Stimulated activated CD4-positive, alpha-beta T cell treated with anti-CD3 and anti-CD28 coated beads, TNF-alpha, amount 100 ng/mL, for 24 hours (primary cell): ENCODE results near the gene CHI3L2.
"Not testable (repeated sequence)": the region's sequence is repeated elsewhere in the genome, so short reads cannot be mapped to it uniquely, and the experiment has no call there.

ENCODE experiments used
- DNase-seq, 3 experiments: peaks; one replicate each; pipeline ENCODE4 v3.0.0-alpha.2; 2020; ENCODE audit warnings: low read depth in 3 of 3

Gene CHI3L2

GRCh38 chr1:111202366-111202706 is 25.2 kb upstream of the CHI3L2 start:
- DNase-seq: no peak

DNA sequence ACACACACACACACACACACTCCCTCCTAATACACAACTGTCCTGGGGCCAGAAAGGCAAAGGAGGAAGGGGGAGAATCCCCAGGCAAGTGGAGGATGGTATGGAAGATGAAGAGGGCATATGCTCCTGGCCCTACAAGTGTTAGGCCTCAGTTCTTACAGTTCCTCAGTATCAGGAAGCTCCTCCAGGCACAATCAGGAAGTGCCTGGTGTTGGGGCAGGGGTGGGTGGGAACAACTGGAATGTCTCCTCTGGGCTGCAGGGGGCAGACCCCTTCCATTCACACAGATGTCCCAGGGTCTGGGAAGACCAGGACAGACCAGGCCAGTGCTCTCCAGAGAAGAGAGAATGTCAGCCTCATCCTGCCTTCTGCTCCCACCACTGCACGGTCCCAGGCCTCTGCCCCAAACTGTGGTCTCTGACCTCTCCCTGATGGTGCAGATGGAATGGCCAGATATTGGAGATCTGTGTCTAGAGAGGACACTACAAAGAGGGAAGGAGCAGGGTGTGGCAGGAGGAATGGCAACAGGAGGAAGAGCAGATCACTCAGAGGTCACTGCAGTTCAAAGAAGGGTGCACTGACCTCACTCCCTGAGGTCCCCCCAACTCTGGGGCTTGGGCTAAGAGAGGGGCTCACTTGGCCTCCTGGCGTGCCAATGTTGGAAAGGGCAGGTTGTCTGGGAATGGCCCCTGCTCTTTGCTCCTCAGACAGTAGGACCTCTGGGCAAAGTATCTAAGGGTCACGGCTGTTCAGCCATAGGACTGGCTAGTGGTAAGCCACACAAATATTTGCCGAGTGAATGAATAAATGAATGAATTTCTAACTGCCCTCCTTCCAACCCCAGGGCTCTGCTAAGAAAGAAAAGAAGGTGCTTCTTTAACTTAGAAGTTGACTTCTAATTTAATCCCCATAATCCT is 24.5 kb upstream of the CHI3L2 start:
- no peak for DNase-seq

GRCh38 chr1:111203681-111204200 is 23.8 kb upstream of the CHI3L2 start:
- DNase-seq: peak; percentile 57 to 90 (median 63)

- DNase-seq: peak in 1 of 3 experiments; percentile 63
Measured at GRCh38 chr1:111204201-111204982, 23.1 kb upstream of the CHI3L2 start.

- no peak for DNase-seq
Measured at GRCh38 chr1:111204983-111205713, 22.4 kb upstream of the CHI3L2 start.

GRCh38 chr1:111205714-111206050 is 21.8 kb upstream of the CHI3L2 start:
- no peak for DNase-seq

- DNase-seq: no peak
Measured at GRCh38 chr1:111208921-111209320, 18.6 kb upstream of the CHI3L2 start.

GRCh38 chr1:111209622-111210021 is 17.9 kb upstream of the CHI3L2 start:
- DNase-seq: no peak

- DNase-seq: no peak
Measured at GRCh38 chr1:111211921-111212320, 15.6 kb upstream of the CHI3L2 start.

DNA sequence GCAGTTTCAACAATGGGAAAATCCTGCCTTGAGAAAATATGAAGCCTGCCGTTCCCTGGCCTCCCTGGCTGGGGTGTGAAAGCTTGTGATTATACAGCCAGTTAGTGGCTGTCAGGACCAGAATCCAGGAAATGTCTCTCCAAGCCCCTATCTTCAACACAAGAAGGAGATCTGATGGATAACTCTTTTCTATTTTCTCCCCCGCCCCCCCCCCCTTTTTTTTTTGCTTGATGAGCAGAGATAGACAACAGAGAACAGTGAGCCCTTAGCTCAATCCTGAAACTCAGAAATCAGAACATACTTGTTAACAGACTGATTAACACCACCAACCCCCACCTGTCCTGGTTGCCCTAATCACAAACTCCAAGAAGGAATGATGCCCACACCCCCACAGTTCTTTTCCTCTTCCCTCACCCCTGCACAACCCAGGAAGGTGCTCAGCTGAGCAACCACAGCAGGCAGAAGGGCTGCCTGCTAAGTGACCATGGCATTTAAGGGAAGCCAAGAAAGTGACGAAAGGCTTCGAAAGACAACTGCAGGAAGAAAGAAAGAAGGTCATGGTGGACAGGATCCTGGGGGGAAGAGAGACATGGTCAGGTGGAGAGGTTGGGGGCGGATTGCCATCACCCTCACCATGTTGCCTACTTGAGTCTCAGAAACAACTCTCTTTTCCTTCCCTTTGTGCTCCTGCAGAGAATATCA is 14.7 kb upstream of the CHI3L2 start:
- no peak for DNase-seq

- no peak for DNase-seq
Measured at GRCh38 chr1:111213412-111213811, 14.1 kb upstream of the CHI3L2 start.

DNA sequence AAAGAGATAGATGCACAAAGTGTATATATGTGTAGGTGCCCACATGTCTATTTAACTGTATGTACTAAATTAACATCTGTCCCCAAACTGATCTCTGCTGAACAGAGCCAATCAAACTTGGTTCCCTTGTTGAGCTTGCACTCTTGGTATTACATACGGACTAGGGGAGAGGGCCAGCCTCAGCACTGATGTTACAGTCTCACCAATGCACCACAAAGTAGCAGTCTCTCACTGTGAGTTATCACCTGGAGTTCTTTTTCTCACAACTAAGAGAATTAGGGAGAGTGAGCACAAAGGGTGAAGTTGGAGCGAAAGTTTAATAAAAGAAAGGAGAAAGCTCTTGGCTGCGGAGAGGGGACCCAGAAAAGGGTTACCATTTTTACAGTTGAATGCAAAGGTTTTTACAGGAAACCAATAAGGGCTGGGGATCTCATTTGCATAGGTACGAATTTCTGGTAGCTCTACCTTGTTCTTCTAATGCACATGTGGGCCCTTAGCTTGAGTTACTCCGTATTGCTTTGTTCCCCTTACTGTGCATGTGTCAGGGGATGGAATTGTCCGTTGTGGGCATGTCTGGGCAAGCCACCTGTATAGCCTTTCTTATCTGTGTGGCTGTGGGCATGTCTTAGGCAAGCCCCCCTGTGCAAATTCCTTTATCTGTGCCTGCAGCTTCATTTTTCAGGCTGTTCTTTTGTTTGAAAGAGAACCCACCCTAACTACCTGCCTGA is 13.3 kb upstream of the CHI3L2 start:
- DNase-seq: no peak

DNA sequence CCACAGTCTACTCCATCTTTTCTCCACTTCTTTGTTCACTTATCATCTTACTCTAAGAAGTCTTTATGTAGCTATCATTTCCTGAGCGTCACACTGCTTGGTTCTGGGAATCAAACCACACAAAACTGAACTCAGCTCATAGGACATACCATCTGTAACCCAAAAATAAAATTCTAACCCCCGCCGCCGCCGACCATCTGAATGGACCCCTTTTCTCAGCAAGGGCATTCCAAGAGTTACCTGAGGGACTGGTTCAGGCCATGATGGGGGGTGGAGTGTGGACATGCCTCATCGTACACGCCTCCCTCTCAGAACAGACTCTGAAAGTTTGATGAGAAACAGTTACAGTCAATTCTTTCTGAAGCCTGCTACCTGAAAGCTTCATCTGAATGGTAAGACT is 12.6 kb upstream of the CHI3L2 start:
- peak in 1 of 3 experiments; percentile 57 for DNase-seq

DNA sequence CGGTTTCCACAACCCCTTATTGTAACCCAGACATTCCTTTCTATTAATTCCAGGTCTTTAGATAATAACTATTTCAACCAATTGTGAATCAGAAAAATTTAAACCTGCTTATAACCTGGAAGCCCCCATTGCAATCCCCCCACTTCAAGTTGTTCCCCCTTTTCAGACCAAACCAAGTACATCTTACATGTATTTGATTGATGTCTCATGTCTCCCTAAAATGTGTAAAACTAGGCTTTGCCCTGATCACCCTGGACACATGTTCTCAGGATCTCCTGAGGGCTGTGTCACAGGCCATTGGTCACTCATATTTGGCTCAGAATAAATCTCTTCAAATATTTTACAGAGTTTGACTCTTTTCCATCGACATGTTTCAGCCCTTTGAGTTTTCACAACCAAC is 12.2 kb upstream of the CHI3L2 start:
- DNase-seq: not testable (repeated sequence)

DNA sequence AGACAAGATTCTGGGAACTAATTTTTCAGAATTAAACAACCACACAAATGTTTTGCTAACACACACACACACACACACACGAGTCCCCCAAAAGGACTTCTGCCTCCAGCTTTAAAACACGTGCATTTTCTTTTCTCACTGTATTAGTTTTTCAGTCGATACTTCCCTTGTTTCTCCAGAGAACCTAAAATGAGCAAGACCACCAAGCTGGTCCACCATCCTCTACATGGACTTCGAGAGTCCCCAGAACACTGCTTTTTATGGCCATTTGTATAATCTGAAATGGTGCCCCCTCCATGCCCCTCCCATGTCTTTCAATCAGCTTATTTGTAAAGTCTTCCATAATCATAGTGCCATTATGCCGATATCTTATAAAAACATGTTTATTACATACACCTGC is 10.8 kb upstream of the CHI3L2 start:
- no peak for DNase-seq

GRCh38 chr1:111217183-111217910 is 10.2 kb upstream of the CHI3L2 start:
- DNase-seq: no peak

DNA sequence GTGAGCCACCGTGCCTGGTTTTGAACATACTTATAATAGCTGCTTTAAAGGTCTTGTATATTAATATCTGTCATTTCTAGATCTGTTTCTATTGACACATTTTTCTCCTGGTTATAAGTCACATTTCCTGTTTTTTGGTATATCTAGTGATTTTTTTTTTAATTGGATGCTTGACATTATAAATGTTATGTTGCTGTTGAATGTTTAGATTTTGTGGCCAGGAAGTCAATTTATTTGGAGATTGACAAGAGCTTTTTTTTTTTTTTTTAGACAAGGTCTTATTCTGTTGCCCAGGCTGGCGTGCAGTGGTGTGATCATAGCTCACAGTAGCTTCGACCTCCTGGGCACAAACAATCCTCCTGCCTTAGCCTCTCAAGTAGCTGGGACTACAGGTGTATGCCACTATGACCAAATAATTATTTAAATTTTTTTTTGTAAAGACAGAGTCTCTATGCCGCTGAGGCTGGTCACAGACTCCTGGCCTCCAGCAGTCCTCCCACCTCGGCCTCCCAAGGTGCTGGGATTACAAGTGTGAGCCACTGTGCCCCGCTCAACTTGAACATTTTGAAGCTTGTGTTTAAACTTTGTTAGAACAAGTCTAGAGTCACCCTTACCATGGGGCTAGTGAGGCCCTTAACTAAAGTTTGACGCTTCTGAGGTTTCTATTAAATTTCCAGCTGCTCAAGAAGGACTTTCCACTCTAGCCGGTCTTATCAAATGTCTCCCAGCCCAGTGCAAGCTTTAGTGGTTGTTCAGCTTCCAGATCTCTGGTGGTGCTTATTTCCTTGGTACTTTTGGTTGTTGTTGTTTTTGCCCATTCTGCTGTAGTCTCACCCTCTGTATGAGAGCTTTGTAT is 8.6 kb upstream of the CHI3L2 start:
- no peak for DNase-seq

GRCh38 chr1:111219557-111220286 is 7.8 kb upstream of the CHI3L2 start:
- DNase-seq: peak in 2 of 3 experiments; percentile 47 to 58
